ENCODE results near the gene B3GAT3.

- TF ChIP-seq, protein P1, sequence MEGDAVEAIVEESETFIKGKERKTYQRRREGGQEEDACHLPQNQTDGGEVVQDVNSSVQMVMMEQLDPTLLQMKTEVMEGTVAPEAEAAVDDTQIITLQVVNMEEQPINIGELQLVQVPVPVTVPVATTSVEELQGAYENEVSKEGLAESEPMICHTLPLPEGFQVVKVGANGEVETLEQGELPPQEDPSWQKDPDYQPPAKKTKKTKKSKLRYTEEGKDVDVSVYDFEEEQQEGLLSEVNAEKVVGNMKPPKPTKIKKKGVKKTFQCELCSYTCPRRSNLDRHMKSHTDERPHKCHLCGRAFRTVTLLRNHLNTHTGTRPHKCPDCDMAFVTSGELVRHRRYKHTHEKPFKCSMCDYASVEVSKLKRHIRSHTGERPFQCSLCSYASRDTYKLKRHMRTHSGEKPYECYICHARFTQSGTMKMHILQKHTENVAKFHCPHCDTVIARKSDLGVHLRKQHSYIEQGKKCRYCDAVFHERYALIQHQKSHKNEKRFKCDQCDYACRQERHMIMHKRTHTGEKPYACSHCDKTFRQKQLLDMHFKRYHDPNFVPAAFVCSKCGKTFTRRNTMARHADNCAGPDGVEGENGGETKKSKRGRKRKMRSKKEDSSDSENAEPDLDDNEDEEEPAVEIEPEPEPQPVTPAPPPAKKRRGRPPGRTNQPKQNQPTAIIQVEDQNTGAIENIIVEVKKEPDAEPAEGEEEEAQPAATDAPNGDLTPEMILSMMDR (IDR thresholded peaks at IDR 0.05 in 4 of 5, conservative IDR thresholded peaks at IDR 0.05 in 1 of 5): no peak
- TF ChIP-seq POLR2A (IDR thresholded peaks at IDR 0.05): no peak
Observed at GRCh38 chr11:62604460-62605120, 17.2 kb downstream of the B3GAT3 start.

All from gastrocnemius medialis (tissue), 4 donors.